ENCODE results near the gene FBXL16.

Gene FBXL16

DNA sequence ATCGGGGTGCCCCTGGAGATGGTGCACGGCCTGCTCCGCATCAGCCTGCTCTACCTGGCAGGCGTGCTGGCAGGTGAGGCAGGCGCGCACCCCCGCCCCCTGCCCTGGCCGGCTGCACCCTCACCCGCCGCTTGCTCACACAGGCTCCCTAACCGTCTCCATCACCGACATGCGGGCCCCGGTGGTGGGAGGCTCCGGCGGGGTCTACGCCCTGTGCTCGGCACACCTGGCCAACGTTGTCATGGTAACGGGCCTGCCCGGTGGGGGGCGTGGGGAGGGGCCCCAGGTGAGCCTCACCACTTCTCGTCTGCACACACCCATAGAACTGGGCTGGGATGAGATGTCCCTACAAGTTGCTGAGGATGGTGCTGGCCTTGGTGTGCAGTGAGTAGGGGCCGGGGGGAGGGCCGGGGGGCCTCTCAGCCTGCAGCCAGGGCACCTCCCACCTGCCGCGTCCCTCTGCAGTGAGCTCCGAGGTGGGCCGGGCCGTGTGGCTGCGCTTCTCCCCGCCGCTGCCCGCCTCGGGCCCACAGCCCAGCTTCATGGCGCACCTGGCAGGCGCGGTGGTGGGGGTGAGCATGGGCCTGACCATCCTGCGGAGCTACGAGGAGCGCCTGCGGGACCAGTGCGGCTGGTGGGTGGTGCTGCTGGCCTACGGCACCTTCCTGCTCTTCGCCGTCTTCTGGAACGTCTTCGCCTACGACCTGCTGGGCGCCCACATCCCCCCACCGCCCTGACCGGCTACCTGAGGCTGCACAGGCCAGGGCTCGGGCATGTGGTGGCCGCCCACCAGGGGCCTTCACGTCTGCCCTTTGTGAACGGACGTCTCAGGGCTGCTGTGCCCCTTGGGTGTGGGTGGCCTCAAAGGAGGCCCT lies 28.0 kb downstream of the FBXL16 start:
- H3K79me2 ChIP-seq (ENCODE audit: control insufficient read depth, low read length), result peaks cover 22% of the 10 kb centered on the region
- H3K9me3 ChIP-seq (ENCODE audit: control insufficient read depth, insufficient read depth, low read length), result no peaks in the 10 kb centered on the region
- H3K9me2 ChIP-seq (replicated peaks; ENCODE audit: control insufficient read depth, low read length), result no peaks in the 10 kb centered on the region
- no peak overlapping the region for H3K4me2 ChIP-seq (ENCODE audit: low read length)
- peaks cover 3% of the 10 kb centered on the region; the same call in 1 of the 2 replicates for H3K27me3 ChIP-seq (ENCODE audit: control insufficient read depth, low read length)
- H3K4me3 ChIP-seq (ENCODE audit: low read length), result no peak overlapping the region
- H3K27ac ChIP-seq (ENCODE audit: low read depth, low read length), result no peak overlapping the region
- peaks cover 35% of the 10 kb centered on the region for H3K4me1 ChIP-seq (ENCODE audit: control insufficient read depth, low read length)
- H4K20me1 ChIP-seq (ENCODE audit: control insufficient read depth, insufficient read depth, low read depth, low read length), result peaks cover 17% of the 10 kb centered on the region; the same call in 1 of the 2 replicates
- TF ChIP-seq EZH2phosphoT487 (IDR thresholded peaks at IDR 0.05; ENCODE audit: borderline replicate concordance, low read length) (no peak), CTCF (IDR thresholded peaks at IDR 0.05; ENCODE audit: low read depth, low read length, poor library complexity, severe bottlenecking) (no peak)
- H3F3A ChIP-seq (ENCODE audit: control insufficient read depth, insufficient read depth), result no peaks in the 10 kb centered on the region; the same call in 1 of the 2 replicates
- H3K36me3 ChIP-seq (ENCODE audit: control insufficient read depth, low read length), result peaks cover 38% of the 10 kb centered on the region

GRCh38 chr16:676913-677312 lies 28.7 kb downstream of the FBXL16 start:
- no peaks in the 10 kb centered on the region; the same call in 1 of the 2 replicates for H3F3A ChIP-seq (ENCODE audit: control insufficient read depth, insufficient read depth)
- H3K4me1 ChIP-seq (ENCODE audit: control insufficient read depth, low read length), result peaks cover 29% of the 10 kb centered on the region
- no peak overlapping the region for H3K4me3 ChIP-seq (ENCODE audit: low read length)
- no peak overlapping the region for H3K4me2 ChIP-seq (ENCODE audit: low read length)
- no peaks in the 10 kb centered on the region for H3K9me3 ChIP-seq (ENCODE audit: control insufficient read depth, insufficient read depth, low read length)
- TF ChIP-seq CTCF (IDR thresholded peaks at IDR 0.05; ENCODE audit: low read depth, low read length, poor library complexity, severe bottlenecking), result no peak
- no peak for TF ChIP-seq EZH2phosphoT487 (IDR thresholded peaks at IDR 0.05; ENCODE audit: borderline replicate concordance, low read length)
- no peaks in the 10 kb centered on the region for H3K9me2 ChIP-seq (replicated peaks; ENCODE audit: control insufficient read depth, low read length)
- H3K27ac ChIP-seq (ENCODE audit: low read depth, low read length), result no peak overlapping the region
- H3K79me2 ChIP-seq (ENCODE audit: control insufficient read depth, low read length), result peaks cover 16% of the 10 kb centered on the region
- H4K20me1 ChIP-seq (ENCODE audit: control insufficient read depth, insufficient read depth, low read depth, low read length), result peaks cover 16% of the 10 kb centered on the region; the same call in 1 of the 2 replicates
- peaks cover 3% of the 10 kb centered on the region; the same call in 1 of the 2 replicates for H3K27me3 ChIP-seq (ENCODE audit: control insufficient read depth, low read length)
- peaks cover 38% of the 10 kb centered on the region for H3K36me3 ChIP-seq (ENCODE audit: control insufficient read depth, low read length)

DNA sequence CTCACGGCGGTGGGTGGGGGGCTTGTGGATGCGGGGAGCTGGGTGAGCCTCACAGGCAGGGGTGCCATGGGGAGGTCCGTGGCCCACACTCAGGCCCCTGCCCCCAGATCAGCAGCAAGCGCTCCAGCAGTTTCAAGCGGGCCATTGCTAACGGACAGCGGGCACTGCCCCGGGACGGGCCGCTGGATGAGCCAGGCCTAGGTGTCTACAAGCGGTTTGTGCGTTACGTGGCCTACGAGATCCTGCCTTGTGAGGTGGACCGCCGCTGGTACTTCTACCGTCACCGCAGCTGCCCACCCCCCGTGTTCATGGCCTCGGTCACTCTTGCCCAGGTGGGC lies 29.1 kb downstream of the FBXL16 start:
- Histone ChIP-seq H3K4me2 (ENCODE audit: low read length) (no peak overlapping the region), H3K4me1 (ENCODE audit: control insufficient read depth, low read length) (peaks cover 25% of the 10 kb centered on the region), H3K4me3 (ENCODE audit: low read length) (no peak overlapping the region), H3F3A (ENCODE audit: control insufficient read depth, insufficient read depth) (no peaks in the 10 kb centered on the region; the same call in 1 of the 2 replicates), H3K27me3 (ENCODE audit: control insufficient read depth, low read length) (peaks cover 3% of the 10 kb centered on the region; the same call in 1 of the 2 replicates), H4K20me1 (ENCODE audit: control insufficient read depth, insufficient read depth, low read depth, low read length) (peaks cover 14% of the 10 kb centered on the region; the same call in 1 of the 2 replicates), H3K36me3 (ENCODE audit: control insufficient read depth, low read length) (peaks cover 36% of the 10 kb centered on the region), H3K9me3 (ENCODE audit: control insufficient read depth, insufficient read depth, low read length) (no peaks in the 10 kb centered on the region), H3K9me2 (replicated peaks; ENCODE audit: control insufficient read depth, low read length) (no peaks in the 10 kb centered on the region), H3K79me2 (ENCODE audit: control insufficient read depth, low read length) (peaks cover 12% of the 10 kb centered on the region), H3K27ac (ENCODE audit: low read depth, low read length) (no peak overlapping the region)
- TF ChIP-seq EZH2phosphoT487 (IDR thresholded peaks at IDR 0.05; ENCODE audit: borderline replicate concordance, low read length), result no peak
- TF ChIP-seq CTCF (IDR thresholded peaks at IDR 0.05; ENCODE audit: low read depth, low read length, poor library complexity, severe bottlenecking), result no peak
